IPS-15b (cell line): ENCODE measurements around the gene TPM2.

Experiments
- H3K27me3 ChIP-seq: one replicate; pipeline ENCODE4 v1.6.1; 2013; ENCODE audit warnings: low read length; ENCODE audit not compliant: control insufficient read depth, insufficient read depth
- H3K36me3 ChIP-seq: one replicate; pipeline ENCODE4 v1.6.1; 2013; ENCODE audit warnings: low read length; ENCODE audit not compliant: control insufficient read depth, insufficient read depth
- H3K4me1 ChIP-seq: one replicate; pipeline ENCODE4 v1.6.1; 2013; ENCODE audit warnings: mild to moderate bottlenecking, low read length; ENCODE audit not compliant: control insufficient read depth, insufficient read depth
- H3K4me3 ChIP-seq: one replicate; pipeline ENCODE4 v1.5.1; 2013; ENCODE audit warnings: low read depth, low read length
- H3K9ac ChIP-seq: one replicate; pipeline ENCODE4 v1.6.1; 2013; ENCODE audit warnings: low read depth, mild to moderate bottlenecking, low read length
- H3K9me3 ChIP-seq: one replicate; pipeline ENCODE4 v1.6.1; 2013; ENCODE audit warnings: mild to moderate bottlenecking, low read length; ENCODE audit not compliant: control insufficient read depth, insufficient read depth

Gene TPM2

DNA sequence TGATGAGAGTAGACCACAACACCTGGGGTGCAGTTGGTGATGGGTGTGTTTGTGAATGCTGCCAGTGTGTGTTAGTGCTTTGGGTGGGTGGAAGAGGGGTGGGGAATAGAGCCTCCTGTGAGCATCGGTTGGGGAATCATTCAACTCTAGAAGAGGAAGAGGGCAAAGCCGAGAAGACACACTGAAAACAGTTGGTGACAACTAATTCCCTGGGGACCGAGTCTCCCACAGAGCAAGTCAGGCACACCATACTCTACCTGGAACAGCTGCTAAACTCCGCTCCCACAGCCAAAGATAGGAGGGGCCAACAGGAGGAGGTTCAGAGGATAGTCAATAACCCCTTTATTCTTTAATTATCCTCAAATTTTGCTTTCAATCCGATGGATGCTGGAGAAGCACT, 23.2 kb downstream of the TPM2 start:
- Histone ChIP-seq H3K4me1 (peaks cover 7% of the 10 kb centered on the region), H3K4me3 (no peak overlapping the region)

GRCh38 chr9:35666045-35666444, 23.7 kb downstream of the TPM2 start:
- Histone ChIP-seq H3K9ac (no peak overlapping the region), H3K4me3 (no peak overlapping the region), H3K4me1 (peaks cover 7% of the 10 kb centered on the region)

More for the DNA sequence above, 23.2 kb downstream of the TPM2 start:
- Histone ChIP-seq H3K27me3 (no peaks in the 10 kb centered on the region), H3K9ac (no peak overlapping the region), H3K36me3 (peaks cover 17% of the 10 kb centered on the region), H3K9me3 (no peaks in the 10 kb centered on the region)

DNA sequence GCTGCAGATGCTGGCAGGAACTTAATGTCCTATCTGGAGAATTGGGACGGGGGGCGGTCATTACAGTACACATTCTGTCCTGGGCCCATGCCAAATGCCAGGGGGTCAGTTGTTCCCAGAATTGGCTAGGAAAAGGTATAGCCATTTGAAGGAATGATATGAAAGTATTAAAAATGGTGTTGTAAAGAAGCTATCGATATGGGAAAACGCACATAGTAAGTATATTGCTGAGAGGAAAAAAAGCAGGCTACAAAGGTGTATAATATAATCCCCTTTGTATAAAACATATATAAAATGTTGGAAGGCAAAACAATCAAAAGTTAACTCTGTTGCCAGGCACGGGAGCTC, 24.3 kb downstream of the TPM2 start:
- Histone ChIP-seq H3K9ac (no peak overlapping the region), H3K36me3 (peaks cover 21% of the 10 kb centered on the region), H3K4me1 (peaks cover 7% of the 10 kb centered on the region), H3K9me3 (no peaks in the 10 kb centered on the region), H3K4me3 (peak overlapping the region; percentile 92), H3K27me3 (no peaks in the 10 kb centered on the region)

More at GRCh38 chr9:35666045-35666444, 23.7 kb downstream of the TPM2 start:
- Histone ChIP-seq H3K36me3 (peaks cover 17% of the 10 kb centered on the region), H3K9me3 (no peaks in the 10 kb centered on the region), H3K27me3 (no peaks in the 10 kb centered on the region)

- Histone ChIP-seq H3K4me3 (peak within 1 kb of the TSS; percentile 92), H3K9ac (peak within 1 kb of the TSS; percentile 94), H3K27me3 (no peaks in the 10 kb centered on the region), H3K9me3 (no peaks in the 10 kb centered on the region), H3K4me1 (peaks cover 7% of the 10 kb centered on the region), H3K36me3 (peaks cover 27% of the 10 kb centered on the region)
Measured at GRCh38 chr9:35664531-35665470, 24.9 kb downstream of the TPM2 start, which contains the start of gene ARHGEF39. TSS of gene ARHGEF39 (minus strand) at chr9:35665195. CDS start at chr9:35665169, 26 bp downstream.

DNA sequence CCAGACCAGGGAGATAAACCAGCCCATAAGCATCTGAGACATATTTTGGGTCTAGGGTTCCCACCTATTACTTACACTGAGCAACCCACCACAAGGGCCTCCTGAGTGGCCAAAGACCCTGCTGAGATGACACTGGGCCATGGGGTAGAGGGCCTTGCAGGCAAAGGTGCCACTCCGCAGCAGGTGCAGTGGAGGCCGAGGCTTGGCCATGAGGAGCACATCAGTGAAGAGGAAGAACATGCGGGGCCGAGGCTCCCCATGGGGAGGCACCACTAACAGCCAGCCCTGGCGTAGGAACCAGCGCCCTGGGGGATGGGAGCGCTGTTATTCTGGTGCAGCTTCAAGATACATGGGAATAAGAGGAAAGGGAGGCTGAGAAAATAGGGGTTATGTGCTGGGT, 27.3 kb downstream of the TPM2 start:
- no peak overlapping the region for H3K4me3 ChIP-seq
- H3K4me1 ChIP-seq, result peaks cover 7% of the 10 kb centered on the region
- H3K36me3 ChIP-seq, result peaks cover 27% of the 10 kb centered on the region
- no peaks in the 10 kb centered on the region for H3K27me3 ChIP-seq
- no peaks in the 10 kb centered on the region for H3K9me3 ChIP-seq
- no peak overlapping the region for H3K9ac ChIP-seq

DNA sequence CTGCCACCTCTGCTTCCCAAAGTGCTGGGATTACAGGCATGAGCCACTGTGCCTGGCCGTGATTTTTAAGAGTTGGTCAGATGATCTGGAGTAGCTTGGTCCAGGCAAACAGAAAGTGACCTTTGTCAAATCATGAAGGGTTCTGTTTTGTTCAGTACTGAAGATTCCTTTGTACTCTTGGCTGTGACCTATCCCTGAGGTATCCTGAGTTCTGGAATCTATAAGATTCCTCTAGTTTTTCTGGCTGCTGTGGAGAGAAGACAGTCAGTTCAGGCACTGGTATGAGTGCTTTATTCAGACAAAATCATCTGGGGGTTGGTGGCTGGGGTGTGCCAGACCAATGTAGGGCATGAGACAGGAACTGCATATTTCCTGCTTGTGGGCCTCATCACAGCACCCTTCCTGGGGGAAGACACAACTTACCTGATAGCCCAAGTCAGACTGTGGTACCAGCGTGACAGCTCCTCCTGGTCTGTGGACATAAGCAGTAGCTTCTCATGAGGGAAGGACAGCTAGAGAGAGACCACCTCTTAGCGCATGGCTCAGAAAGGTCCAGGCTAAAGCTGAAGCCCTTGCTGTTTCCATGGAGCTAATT, 27.9 kb downstream of the TPM2 start:
- Histone ChIP-seq H3K9ac (no peak overlapping the region), H3K4me1 (peaks cover 7% of the 10 kb centered on the region), H3K4me3 (no peak overlapping the region), H3K9me3 (no peaks in the 10 kb centered on the region), H3K27me3 (no peaks in the 10 kb centered on the region), H3K36me3 (peaks cover 27% of the 10 kb centered on the region)

DNA sequence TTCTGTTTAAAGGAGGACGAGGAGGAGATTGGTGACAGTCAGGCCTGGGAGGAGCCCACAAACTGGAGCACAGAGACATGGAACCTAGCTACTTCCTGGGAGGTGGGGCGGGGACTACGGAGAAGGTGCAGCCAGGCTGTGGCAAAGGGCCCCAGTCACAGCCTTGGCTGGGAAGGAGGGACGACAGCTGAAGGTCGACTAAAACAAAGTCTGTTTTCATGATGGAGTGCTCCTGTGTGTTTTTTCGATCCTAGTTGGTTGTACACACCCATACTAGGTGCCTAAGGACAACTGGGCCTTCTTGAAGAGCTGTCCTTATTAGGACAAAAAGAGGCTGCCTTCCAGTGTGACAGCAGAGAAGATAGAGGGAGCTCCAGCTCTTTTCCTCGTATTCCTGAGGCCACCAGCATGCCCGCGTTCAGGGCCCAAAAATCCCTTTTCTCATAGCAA, 28.7 kb downstream of the TPM2 start:
- Histone ChIP-seq H3K9me3 (no peaks in the 10 kb centered on the region), H3K4me1 (peaks cover 7% of the 10 kb centered on the region), H3K9ac (no peak overlapping the region), H3K36me3 (peaks cover 27% of the 10 kb centered on the region), H3K27me3 (peaks cover 7% of the 10 kb centered on the region), H3K4me3 (no peak overlapping the region)

GRCh38 chr9:35659340-35659739, 30.4 kb downstream of the TPM2 start:
- H3K4me1 ChIP-seq, result peaks cover 6% of the 10 kb centered on the region
- H3K36me3 ChIP-seq, result peaks cover 27% of the 10 kb centered on the region
- H3K9ac ChIP-seq, result no peak overlapping the region
- peak overlapping the region; percentile 84 for H3K4me3 ChIP-seq
- peaks cover 8% of the 10 kb centered on the region for H3K27me3 ChIP-seq
- no peaks in the 10 kb centered on the region for H3K9me3 ChIP-seq

DNA sequence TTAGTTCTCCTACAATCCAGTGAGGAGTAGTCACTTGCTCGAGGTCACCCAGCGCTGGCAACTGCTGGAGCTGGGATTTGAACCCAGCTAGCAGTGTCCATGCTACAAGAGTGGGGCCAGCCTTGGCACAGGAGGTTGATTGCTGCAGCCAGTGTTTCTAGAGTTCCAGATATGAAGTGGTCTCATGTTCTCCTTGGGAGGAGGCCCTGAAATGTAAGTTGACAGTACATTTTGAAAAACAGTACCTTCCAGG, 30.8 kb downstream of the TPM2 start:
- H3K36me3 ChIP-seq, result peaks cover 27% of the 10 kb centered on the region
- H3K4me3 ChIP-seq, result peak overlapping the region; percentile 84
- peak overlapping the region; percentile 97 for H3K9ac ChIP-seq
- H3K9me3 ChIP-seq, result no peaks in the 10 kb centered on the region
- peaks cover 3% of the 10 kb centered on the region for H3K4me1 ChIP-seq
- peaks cover 8% of the 10 kb centered on the region for H3K27me3 ChIP-seq

- Histone ChIP-seq H3K36me3 (peaks cover 26% of the 10 kb centered on the region), H3K27me3 (peaks cover 8% of the 10 kb centered on the region), H3K4me1 (no peaks in the 10 kb centered on the region), H3K9me3 (no peaks in the 10 kb centered on the region), H3K9ac (peak within 1 kb of the TSS; percentile 97), H3K4me3 (peak within 1 kb of the TSS; percentile 84)
Measured at GRCh38 chr9:35658137-35658967, 31.4 kb downstream of the TPM2 start, which contains the start of gene CCDC107. TSS of gene CCDC107 (plus strand) at chr9:35658292. CDS start at chr9:35658380, 88 bp downstream.

DNA sequence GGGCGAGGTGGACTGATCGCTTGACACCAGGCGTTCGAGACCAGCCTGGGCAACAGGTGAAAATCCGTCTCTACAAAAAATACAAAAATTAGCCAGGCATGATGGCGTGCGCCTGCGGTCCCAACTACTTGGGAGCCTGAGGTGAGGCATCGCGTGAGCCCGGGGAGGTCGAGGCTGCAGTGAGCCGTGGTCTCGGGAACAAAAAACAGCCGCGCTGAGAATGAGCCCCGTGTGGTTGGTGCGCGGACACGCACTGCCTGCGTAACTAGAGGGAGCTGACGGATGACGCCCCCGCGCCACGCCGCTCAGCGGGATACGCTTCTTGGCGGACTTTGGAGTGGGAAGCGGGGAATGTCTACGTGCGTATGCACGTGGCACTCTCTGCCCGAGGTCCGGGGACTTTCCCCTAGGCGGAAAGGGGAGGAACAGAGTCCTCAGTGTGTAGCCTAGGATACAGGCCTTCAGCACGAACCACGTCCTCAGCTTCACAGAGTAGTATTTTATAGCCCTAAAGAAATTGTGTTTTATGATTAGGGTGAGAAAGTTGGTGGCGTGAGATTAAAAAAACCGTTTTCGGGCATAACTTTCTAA, 32.1 kb downstream of the TPM2 start, which contains the start of gene RMRP:
TSS of gene RMRP (minus strand) at position 474 of the 591 bp plus-strand sequence.
- Histone ChIP-seq H3K4me3 (peak within 1 kb of the TSS; percentile 84), H3K36me3 (peaks cover 19% of the 10 kb centered on the region), H3K9ac (peak within 1 kb of the TSS; percentile 97), H3K27me3 (peaks cover 8% of the 10 kb centered on the region), H3K9me3 (no peaks in the 10 kb centered on the region), H3K4me1 (no peaks in the 10 kb centered on the region)
